ENCODE data around the gene LRRN2. TPM values are rescaled to one million over a fixed set of nuclear protein-coding genes. Genes with fewer than 3 reads are reported as not detected.

LRRN2 gene
- total RNA-seq, 1 experiment from 2014 or later, result 2.0 TPM

GRCh38 chr1:204623894-204624361 is 61.6 kb downstream of the LRRN2 start:
- H3K36me3 ChIP-seq (ENCODE audit: control insufficient read depth, insufficient read depth, low read length), result no peaks in the 10 kb centered on the region
- H3K9me3 ChIP-seq (ENCODE audit: control insufficient read depth, insufficient read depth, low read depth, low read length), result no peaks in the 10 kb centered on the region
- intact Hi-C loops (cut with micrococcal nuclease; ENCODE audit: unreplicated experiment) (no loop called here), in situ Hi-C loops (cut with HindIII; ENCODE audit: low pct_unique_long_range_greater_than_20kb, low sequenced_read_pairs) (no loop called here)
- TF ChIP-seq TCF7L2 (IDR thresholded peaks at IDR 0.05; ENCODE audit: low read depth, low read length) (no peak), REST (IDR thresholded peaks at IDR 0.05; ENCODE audit: insufficient read depth in 1 of 2, low read depth in 2 of 2, low read length in 1 of 2) (no peak), SIN3A (IDR thresholded peaks at IDR 0.05; ENCODE audit: borderline replicate concordance, insufficient read depth, low read depth, low read length) (no peak), POLR2AphosphoS5 (IDR thresholded peaks at IDR 0.05; ENCODE audit: low read depth, low read length) (no peak), CTCF (IDR thresholded peaks at IDR 0.05) (no peak)
- ATAC-seq (peak; percentile 70), DNase-seq (ENCODE audit: low read depth, low spot score) (no peak)
- no peak overlapping the region for H3K4me3 ChIP-seq (ENCODE audit: low read depth in 2 of 2, low read length in 2 of 2)
- POLR2A ChIA-PET, result interaction anchor here (0.6 kb wide), 1 partner anchor 30 kb away, joined by 11 read pairs; no protein-coding TSS in a partner anchor
- CTCF ChIA-PET, result interaction anchor here (0.9 to 1.1 kb wide), 3 partner anchors 46 to 183 kb away, joined by 3 to 4 read pairs (median 3); no protein-coding TSS in a partner anchor
- H3K27me3 ChIP-seq (ENCODE audit: control insufficient read depth, insufficient read depth, low read length), result no peaks in the 10 kb centered on the region
- no peak overlapping the region for H3K27ac ChIP-seq (ENCODE audit: low read length)
- peaks cover 16% of the 10 kb centered on the region for H3K4me1 ChIP-seq (ENCODE audit: control insufficient read depth, insufficient read depth, low read length)
- BruUV-seq (replicated peaks), result no TSS peak

GRCh38 chr1:204623365-204623893 is 62.1 kb downstream of the LRRN2 start:
- no peak for DNase-seq (ENCODE audit: low read depth, low spot score)
- in situ Hi-C loops (cut with HindIII; ENCODE audit: low pct_unique_long_range_greater_than_20kb, low sequenced_read_pairs) (no loop called here), intact Hi-C loops (cut with micrococcal nuclease; ENCODE audit: unreplicated experiment) (no loop called here)
- Histone ChIP-seq H3K4me3 (ENCODE audit: low read depth in 2 of 2, low read length in 2 of 2) (no peak overlapping the region), H3K27me3 (ENCODE audit: control insufficient read depth, insufficient read depth, low read length) (no peaks in the 10 kb centered on the region), H3K9me3 (ENCODE audit: control insufficient read depth, insufficient read depth, low read depth, low read length) (no peaks in the 10 kb centered on the region), H3K27ac (ENCODE audit: low read length) (no peak overlapping the region), H3K4me1 (ENCODE audit: control insufficient read depth, insufficient read depth, low read length) (peaks cover 16% of the 10 kb centered on the region), H3K36me3 (ENCODE audit: control insufficient read depth, insufficient read depth, low read length) (no peaks in the 10 kb centered on the region)
- peak; percentile 61 for ATAC-seq
- CTCF ChIA-PET, result interaction anchor here (0.9 to 1.1 kb wide), 3 partner anchors 45 to 184 kb away, joined by 3 to 4 read pairs (median 3); no protein-coding TSS in a partner anchor
- POLR2A ChIA-PET, result interaction anchor here (0.6 kb wide), 1 partner anchor 31 kb away, joined by 11 read pairs; no protein-coding TSS in a partner anchor
- BruUV-seq (replicated peaks), result no TSS peak
- TF ChIP-seq TCF7L2 (IDR thresholded peaks at IDR 0.05; ENCODE audit: low read depth, low read length) (no peak), REST (IDR thresholded peaks at IDR 0.05; ENCODE audit: insufficient read depth in 1 of 2, low read depth in 2 of 2, low read length in 1 of 2) (no peak), SIN3A (IDR thresholded peaks at IDR 0.05; ENCODE audit: borderline replicate concordance, insufficient read depth, low read depth, low read length) (no peak)
